Measurements from ENCODE around the gene WBP2. TPM values are rescaled to one million over a fixed set of nuclear protein-coding genes. Genes with fewer than 3 reads are reported as not detected.

Gene WBP2
- total and polyA plus RNA-seq, 2 of the 13 experiments (the other 11 are each of a cell fraction or from before 2014, with no cell fraction given): 29.2 to 29.5 TPM

DNA sequence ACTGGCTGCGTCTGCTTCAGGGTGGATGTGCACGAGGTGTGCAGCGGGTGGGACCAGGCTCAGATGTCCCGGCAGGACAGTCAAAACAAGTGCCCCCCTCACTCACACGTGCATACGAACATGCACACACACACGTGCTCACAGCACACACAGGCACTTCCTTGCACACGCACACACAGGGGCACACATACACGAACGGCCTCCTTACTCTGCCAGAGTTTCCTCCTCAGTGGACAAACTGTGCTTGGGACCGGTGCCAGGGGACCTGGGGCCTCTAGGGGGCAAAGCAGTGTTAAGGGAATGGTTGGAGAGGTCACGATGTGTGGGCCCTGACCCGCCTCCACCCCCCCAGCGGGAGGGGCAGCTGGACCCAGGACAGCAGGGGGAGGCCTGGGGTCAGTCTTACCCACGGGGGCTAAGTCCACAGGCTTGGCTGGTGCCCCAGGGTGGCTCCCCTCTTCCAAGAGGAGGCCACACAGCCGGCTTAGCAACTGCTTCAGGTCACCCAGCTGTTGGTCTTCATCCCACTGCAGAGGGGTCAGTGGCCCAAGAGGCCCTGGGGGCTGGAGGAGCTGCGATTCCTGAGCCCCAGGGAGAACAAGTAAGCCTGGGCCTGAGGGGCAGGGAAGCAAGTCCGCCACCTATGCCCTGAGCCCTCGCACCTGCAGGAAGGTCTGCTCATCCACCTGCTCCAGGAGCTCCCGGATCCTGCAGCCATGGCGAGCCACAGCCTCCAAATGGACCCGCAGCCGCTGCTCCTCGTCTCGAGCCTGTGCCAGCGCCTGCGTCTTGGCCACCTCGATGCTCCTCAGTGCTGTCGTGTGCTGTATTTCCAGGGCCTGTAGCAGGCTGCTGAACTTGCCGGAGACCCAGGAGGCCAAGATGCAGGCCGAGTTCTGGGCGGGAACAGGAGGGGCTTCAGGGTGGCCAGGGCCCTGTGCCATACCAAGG, 36.7 kb upstream of the WBP2 start (continued):
- TF ChIP-seq, protein P1, sequence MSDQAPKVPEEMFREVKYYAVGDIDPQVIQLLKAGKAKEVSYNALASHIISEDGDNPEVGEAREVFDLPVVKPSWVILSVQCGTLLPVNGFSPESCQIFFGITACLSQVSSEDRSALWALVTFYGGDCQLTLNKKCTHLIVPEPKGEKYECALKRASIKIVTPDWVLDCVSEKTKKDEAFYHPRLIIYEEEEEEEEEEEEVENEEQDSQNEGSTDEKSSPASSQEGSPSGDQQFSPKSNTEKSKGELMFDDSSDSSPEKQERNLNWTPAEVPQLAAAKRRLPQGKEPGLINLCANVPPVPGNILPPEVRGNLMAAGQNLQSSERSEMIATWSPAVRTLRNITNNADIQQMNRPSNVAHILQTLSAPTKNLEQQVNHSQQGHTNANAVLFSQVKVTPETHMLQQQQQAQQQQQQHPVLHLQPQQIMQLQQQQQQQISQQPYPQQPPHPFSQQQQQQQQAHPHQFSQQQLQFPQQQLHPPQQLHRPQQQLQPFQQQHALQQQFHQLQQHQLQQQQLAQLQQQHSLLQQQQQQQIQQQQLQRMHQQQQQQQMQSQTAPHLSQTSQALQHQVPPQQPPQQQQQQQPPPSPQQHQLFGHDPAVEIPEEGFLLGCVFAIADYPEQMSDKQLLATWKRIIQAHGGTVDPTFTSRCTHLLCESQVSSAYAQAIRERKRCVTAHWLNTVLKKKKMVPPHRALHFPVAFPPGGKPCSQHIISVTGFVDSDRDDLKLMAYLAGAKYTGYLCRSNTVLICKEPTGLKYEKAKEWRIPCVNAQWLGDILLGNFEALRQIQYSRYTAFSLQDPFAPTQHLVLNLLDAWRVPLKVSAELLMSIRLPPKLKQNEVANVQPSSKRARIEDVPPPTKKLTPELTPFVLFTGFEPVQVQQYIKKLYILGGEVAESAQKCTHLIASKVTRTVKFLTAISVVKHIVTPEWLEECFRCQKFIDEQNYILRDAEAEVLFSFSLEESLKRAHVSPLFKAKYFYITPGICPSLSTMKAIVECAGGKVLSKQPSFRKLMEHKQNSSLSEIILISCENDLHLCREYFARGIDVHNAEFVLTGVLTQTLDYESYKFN (CRISPR knock-in tag; conservative IDR thresholded peaks at IDR 0.05): peak; percentile 92
- no peak for TF ChIP-seq ZNF737 (CRISPR knock-in tag; IDR thresholded peaks at IDR 0.05; ENCODE audit: borderline replicate concordance)
- peak; percentile 67; the same call in 1 of the 2 replicates for TF ChIP-seq RXRB (CRISPR knock-in tag; IDR thresholded peaks at IDR 0.05; ENCODE audit: borderline replicate concordance)
- no peak for TF ChIP-seq ZNF563 (CRISPR knock-in tag; IDR thresholded peaks at IDR 0.05)
- TF ChIP-seq NCOR1 (IDR thresholded peaks at IDR 0.05; ENCODE audit: borderline replicate concordance, low read length): peak; percentile 51; the same call in 1 of the 2 replicates
- TF ChIP-seq, protein P2, sequence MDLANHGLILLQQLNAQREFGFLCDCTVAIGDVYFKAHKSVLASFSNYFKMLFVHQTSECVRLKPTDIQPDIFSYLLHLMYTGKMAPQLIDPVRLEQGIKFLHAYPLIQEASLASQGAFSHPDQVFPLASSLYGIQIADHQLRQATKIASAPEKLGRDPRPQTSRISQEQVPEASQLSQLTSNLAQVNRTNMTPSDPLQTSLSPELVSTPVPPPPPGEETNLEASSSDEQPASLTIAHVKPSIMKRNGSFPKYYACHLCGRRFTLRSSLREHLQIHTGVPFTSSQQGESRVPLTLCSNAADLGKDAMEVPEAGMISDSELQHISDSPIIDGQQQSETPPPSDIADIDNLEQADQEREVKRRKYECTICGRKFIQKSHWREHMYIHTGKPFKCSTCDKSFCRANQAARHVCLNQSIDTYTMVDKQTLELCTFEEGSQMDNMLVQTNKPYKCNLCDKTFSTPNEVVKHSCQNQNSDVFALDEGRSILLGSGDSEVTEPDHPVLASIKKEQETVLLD (CRISPR knock-in tag; IDR thresholded peaks at IDR 0.05; ENCODE audit: low read depth): 0 out of 2 replicates have a peak, but pooled peaks have one; percentile 7
- TF ChIP-seq ATRX (CRISPR knock-in tag; IDR thresholded peaks at IDR 0.05; ENCODE audit: borderline replicate concordance): no peak
- TF ChIP-seq TBX3 (IDR thresholded peaks at IDR 0.05; ENCODE audit: borderline replicate concordance): no peak
- TF ChIP-seq SOX5 (CRISPR knock-in tag; IDR thresholded peaks at IDR 0.05; ENCODE audit: borderline replicate concordance): peak; percentile 51; the same call in 1 of the 2 replicates
- TF ChIP-seq, protein P3, sequence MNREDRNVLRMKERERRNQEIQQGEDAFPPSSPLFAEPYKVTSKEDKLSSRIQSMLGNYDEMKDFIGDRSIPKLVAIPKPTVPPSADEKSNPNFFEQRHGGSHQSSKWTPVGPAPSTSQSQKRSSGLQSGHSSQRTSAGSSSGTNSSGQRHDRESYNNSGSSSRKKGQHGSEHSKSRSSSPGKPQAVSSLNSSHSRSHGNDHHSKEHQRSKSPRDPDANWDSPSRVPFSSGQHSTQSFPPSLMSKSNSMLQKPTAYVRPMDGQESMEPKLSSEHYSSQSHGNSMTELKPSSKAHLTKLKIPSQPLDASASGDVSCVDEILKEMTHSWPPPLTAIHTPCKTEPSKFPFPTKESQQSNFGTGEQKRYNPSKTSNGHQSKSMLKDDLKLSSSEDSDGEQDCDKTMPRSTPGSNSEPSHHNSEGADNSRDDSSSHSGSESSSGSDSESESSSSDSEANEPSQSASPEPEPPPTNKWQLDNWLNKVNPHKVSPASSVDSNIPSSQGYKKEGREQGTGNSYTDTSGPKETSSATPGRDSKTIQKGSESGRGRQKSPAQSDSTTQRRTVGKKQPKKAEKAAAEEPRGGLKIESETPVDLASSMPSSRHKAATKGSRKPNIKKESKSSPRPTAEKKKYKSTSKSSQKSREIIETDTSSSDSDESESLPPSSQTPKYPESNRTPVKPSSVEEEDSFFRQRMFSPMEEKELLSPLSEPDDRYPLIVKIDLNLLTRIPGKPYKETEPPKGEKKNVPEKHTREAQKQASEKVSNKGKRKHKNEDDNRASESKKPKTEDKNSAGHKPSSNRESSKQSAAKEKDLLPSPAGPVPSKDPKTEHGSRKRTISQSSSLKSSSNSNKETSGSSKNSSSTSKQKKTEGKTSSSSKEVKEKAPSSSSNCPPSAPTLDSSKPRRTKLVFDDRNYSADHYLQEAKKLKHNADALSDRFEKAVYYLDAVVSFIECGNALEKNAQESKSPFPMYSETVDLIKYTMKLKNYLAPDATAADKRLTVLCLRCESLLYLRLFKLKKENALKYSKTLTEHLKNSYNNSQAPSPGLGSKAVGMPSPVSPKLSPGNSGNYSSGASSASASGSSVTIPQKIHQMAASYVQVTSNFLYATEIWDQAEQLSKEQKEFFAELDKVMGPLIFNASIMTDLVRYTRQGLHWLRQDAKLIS (CRISPR knock-in tag; IDR thresholded peaks at IDR 0.05): no peak; the same call in 1 of the 2 replicates
- TF ChIP-seq SAFB2 (CRISPR knock-in tag; IDR thresholded peaks at IDR 0.05; ENCODE audit: borderline replicate concordance, low read depth): peak; percentile 96
- no peak for TF ChIP-seq FIP1L1 (IDR thresholded peaks at IDR 0.05; ENCODE audit: borderline replicate concordance, insufficient read depth, low read depth, low read length)
- no peak; the same call in 1 of the 2 replicates for TF ChIP-seq ZNF263 (CRISPR knock-in tag; IDR thresholded peaks at IDR 0.05)
- TF ChIP-seq RBFOX2 (IDR thresholded peaks at IDR 0.05; ENCODE audit: low read depth, low read length): no peak
- TF ChIP-seq, protein P4, sequence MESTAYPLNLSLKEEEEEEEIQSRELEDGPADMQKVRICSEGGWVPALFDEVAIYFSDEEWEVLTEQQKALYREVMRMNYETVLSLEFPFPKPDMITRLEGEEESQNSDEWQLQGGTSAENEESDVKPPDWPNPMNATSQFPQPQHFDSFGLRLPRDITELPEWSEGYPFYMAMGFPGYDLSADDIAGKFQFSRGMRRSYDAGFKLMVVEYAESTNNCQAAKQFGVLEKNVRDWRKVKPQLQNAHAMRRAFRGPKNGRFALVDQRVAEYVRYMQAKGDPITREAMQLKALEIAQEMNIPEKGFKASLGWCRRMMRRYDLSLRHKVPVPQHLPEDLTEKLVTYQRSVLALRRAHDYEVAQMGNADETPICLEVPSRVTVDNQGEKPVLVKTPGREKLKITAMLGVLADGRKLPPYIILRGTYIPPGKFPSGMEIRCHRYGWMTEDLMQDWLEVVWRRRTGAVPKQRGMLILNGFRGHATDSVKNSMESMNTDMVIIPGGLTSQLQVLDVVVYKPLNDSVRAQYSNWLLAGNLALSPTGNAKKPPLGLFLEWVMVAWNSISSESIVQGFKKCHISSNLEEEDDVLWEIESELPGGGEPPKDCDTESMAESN (CRISPR knock-in tag; conservative IDR thresholded peaks at IDR 0.05): peak; percentile 22; the same call in 1 of the 2 replicates
- TF ChIP-seq, protein P5, sequence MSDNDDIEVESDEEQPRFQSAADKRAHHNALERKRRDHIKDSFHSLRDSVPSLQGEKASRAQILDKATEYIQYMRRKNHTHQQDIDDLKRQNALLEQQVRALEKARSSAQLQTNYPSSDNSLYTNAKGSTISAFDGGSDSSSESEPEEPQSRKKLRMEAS (IDR thresholded peaks at IDR 0.05): peak; percentile 78

Measured in HepG2 (cell line).